Astrocyte of the cerebellum (primary cell): ENCODE data around the gene VGLL2.

Experiments
- DNase-seq: peaks from one replicate; pipeline ENCODE4 v3.0.0-alpha.2; 2011; ENCODE audit warnings: low read depth
- H3K4me3 ChIP-seq: 2 replicates; pipeline ENCODE4 v1.5.1; 2011; ENCODE audit warnings: mild to moderate bottlenecking, low read depth, low read length, moderate library complexity
- CTCF ChIP-seq: IDR thresholded peaks from 2 replicates; pipeline ENCODE4 v1.5.1; 2012; ENCODE audit warnings: low read length, low read depth, moderate library complexity, mild to moderate bottlenecking; ENCODE audit errors: missing control alignments
- in situ Hi-C: cut with HindIII; loops from 2 replicates; pipeline ENCODE4 v1.10.0; 2017; ENCODE audit warnings: low sequenced_read_pairs

VGLL2 gene

GRCh38 chr6:117275205-117275604 lies 9.8 kb downstream of the VGLL2 start:
- in situ Hi-C loops, result no loop called here
- TF ChIP-seq CTCF, result no peak
- no peak for DNase-seq
- H3K4me3 ChIP-seq, result no peak overlapping the region

GRCh38 chr6:117275711-117276110 lies 10.4 kb downstream of the VGLL2 start:
- no peak for TF ChIP-seq CTCF
- no peak overlapping the region for H3K4me3 ChIP-seq
- DNase-seq, result no peak
- in situ Hi-C loops, result no loop called here

GRCh38 chr6:117276778-117277316 lies 11.5 kb downstream of the VGLL2 start:
- H3K4me3 ChIP-seq, result no peak overlapping the region
- in situ Hi-C loops, result no loop called here
- no peak for DNase-seq
- no peak for TF ChIP-seq CTCF

GRCh38 chr6:117280922-117281321 lies 15.6 kb downstream of the VGLL2 start:
- DNase-seq, result no peak
- in situ Hi-C loops, result no loop called here

GRCh38 chr6:117288083-117288715 lies 22.8 kb downstream of the VGLL2 start:
- in situ Hi-C loops, result no loop called here
- H3K4me3 ChIP-seq, result no peak overlapping the region
- DNase-seq, result peak; percentile 20
- TF ChIP-seq CTCF, result no peak

More at GRCh38 chr6:117280922-117281321, 15.6 kb downstream of the VGLL2 start:
- H3K4me3 ChIP-seq, result no peak overlapping the region
- TF ChIP-seq CTCF, result peak; percentile 23

- in situ Hi-C loops, result no loop called here
- H3K4me3 ChIP-seq, result no peak overlapping the region
- no peak for TF ChIP-seq CTCF
- DNase-seq, result no peak
Observed at GRCh38 chr6:117290173-117290846, 25.0 kb downstream of the VGLL2 start.
